ENCODE measurements around the gene MSANTD1.

DNA sequence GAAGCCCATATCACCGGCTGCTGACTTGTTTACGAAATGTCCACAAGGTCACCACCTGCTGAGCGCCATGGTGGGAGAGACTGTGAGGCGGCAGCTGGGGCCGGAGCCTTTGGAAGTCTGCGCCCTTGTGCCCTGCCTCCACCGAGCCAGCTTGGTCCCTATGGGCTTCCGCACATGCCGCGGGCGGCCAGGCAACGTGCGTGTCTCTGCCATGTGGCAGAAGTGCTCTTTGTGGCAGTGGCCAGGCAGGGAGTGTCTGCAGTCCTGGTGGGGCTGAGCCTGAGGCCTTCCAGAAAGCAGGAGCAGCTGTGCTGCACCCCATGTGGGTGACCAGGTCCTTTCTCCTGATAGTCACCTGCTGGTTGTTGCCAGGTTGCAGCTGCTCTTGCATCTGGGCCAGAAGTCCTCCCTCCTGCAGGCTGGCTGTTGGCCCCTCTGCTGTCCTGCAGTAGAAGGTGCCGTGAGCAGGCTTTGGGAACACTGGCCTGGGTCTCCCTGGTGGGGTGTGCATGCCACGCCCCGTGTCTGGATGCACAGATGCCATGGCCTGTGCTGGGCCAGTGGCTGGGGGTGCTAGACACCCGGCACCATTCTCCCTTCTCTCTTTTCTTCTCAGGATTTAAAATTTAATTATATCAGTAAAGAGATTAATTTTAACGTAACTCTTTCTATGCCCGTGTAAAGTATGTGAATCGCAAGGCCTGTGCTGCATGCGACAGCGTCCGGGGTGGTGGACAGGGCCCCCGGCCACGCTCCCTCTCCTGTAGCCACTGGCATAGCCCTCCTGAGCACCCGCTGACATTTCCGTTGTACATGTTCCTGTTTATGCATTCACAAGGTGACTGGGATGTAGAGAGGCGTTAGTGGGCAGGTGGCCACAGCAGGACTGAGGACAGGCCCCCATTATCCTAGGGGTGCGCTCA is 8.7 kb upstream of the MSANTD1 start:
- TF ChIP-seq POLR2A (IDR thresholded peaks at IDR 0.05) (no peak), CTCF (IDR thresholded peaks at IDR 0.05) (peak in 2 of 7 experiments; percentile 13 to 17)
